ENCODE measurements around the gene AP1G2. TPM values are rescaled to one million over a fixed set of nuclear protein-coding genes. Genes with fewer than 3 reads are reported as not detected.
A peak's percentile ranks its signal among the peaks of the same experiment; 100 is the strongest.

AP1G2 gene
- total RNA-seq, 4 donors from 2014 or later, result 175 to 369 (median 341) TPM

DNA sequence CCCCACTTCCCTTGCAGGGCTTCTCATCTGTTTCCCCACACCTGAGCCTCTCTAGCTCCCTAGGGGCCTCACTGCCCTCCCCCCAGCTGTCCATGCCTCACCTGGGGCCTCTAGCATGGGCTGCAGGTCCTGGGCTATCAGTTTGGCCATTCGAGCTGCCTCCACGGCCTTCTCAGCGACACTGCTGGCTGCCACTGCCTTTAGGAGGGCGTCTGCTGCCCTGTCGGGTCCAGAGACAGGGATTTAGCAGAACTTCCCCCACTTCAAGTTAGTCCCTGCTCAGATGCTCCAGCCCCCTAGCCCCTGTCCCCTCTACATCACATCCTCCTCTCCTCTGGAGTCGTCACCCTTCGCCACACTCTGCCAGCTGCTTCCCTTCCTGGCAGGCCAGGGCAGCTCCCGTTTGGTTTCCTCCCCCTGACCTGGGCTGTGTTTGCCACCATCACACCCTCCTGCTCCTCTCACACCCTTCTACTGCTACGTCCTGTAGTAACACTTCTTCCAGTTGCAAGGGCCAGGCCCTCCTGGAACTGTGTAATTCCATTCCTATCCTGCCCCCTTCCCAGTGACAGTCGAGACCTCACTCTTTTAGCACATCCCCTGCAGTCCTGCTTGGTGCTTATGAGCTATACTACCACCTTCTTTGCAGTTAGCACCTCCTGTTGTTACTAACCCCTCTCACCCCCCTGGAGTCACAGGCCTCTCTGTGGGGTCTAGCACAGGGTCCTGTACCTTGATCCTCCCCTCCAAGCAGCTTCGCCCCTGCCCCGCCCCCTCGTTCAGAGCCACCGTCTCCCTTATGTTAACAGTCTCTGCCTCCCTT is 4.3 kb upstream of the AP1G2 start:
- Histone ChIP-seq H3K27me3 (peaks cover 0 to 14% of the 10 kb centered on the region in 2 donors), H3K36me3 (no peaks in the 10 kb centered on the region)
- TF ChIP-seq, protein P1, sequence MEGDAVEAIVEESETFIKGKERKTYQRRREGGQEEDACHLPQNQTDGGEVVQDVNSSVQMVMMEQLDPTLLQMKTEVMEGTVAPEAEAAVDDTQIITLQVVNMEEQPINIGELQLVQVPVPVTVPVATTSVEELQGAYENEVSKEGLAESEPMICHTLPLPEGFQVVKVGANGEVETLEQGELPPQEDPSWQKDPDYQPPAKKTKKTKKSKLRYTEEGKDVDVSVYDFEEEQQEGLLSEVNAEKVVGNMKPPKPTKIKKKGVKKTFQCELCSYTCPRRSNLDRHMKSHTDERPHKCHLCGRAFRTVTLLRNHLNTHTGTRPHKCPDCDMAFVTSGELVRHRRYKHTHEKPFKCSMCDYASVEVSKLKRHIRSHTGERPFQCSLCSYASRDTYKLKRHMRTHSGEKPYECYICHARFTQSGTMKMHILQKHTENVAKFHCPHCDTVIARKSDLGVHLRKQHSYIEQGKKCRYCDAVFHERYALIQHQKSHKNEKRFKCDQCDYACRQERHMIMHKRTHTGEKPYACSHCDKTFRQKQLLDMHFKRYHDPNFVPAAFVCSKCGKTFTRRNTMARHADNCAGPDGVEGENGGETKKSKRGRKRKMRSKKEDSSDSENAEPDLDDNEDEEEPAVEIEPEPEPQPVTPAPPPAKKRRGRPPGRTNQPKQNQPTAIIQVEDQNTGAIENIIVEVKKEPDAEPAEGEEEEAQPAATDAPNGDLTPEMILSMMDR (IDR thresholded peaks at IDR 0.05), result no peak
- no peak for TF ChIP-seq POLR2A (IDR thresholded peaks at IDR 0.05)

DNA sequence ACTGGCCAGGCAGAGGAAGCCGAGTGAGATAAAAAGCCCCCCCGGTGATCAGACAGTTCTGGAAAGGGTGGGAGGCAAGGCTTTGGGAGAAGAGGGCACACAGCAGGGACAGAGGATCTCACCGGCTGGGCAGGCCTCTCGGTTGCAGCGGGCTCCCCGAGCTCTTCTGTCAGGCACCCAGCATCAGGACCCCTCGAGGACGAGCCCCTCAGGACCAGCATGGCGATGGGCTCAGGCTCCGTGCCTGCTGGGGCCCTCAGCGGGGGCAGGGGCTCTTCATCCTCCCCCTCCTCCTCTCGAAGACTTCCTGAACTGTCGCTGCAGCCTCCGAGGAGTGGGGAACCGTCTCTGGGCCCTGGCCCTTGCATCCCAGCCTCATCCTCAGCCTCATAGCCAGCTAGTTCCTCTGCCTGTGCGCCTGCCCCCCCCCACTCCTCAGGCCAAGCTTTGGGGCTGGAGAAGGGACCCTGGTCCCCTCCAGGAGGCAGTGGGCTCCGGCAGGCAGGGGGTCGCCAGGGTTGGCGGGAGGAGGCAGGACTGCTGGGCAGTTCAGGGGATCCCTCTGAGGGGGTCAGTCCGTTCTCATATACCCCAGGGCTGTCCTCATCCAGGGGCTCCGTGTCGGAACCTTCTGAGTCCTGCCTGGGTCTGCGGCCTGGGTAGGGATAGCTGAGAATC is 3.4 kb upstream of the AP1G2 start:
- H3K27me3 ChIP-seq, result peaks cover 0 to 5% of the 10 kb centered on the region in 2 donors
- TF ChIP-seq, protein P1 (IDR thresholded peaks at IDR 0.05), result no peak
- TF ChIP-seq POLR2A (IDR thresholded peaks at IDR 0.05), result no peak

More for the DNA sequence above, 4.3 kb upstream of the AP1G2 start:
- no peak overlapping the region for H3K27ac ChIP-seq
- H3K9me3 ChIP-seq, result no peaks in the 10 kb centered on the region
- peaks cover 2 to 16% (median 7%) of the 10 kb centered on the region in 4 donors for H3K4me1 ChIP-seq
- no peak for DNase-seq
- no peak overlapping the region for H3K4me3 ChIP-seq

DNA sequence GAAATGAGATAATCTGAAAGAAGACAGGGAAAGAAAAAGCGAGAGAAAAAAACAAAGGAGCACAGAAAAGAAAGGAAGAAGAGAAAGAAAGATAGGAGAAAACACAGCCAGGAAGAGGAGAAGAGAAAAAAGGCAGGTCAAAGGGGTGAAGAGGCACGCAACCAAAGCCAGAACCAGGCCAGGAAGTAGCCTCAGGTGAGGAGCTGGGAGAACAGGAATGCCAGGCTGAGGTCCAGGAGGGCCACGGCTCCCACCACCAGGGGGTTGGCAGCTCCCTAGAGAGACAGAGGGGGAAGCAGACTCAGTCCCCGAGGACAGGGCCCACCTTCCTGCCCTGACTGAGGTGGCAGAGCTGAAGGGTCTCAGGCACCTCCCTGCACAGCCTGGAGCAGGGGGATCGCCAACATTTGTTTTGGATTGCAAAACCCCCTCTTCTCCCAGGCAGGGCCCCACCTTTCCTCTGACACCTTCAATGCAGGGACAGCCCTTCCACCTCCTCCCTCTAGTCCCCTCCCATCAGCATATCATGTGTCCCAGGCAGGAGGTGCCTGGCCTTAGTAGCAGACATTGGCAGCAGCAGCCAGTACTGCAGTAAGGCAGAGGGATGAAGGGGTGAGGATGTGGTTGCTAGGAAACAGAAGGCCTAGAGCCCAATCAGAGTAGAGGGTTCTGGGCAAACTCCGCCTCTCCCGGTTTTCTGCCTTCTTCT is 2.0 kb upstream of the AP1G2 start:
- no peaks in the 10 kb centered on the region for H3K9me3 ChIP-seq
- peaks cover 0 to 11% (median 6%) of the 10 kb centered on the region in 4 donors for H3K4me1 ChIP-seq
- H3K27me3 ChIP-seq, result no peaks in the 10 kb centered on the region
- DNase-seq, result peak in 1 of 3 donors; percentile 32
- no peak overlapping the region for H3K27ac ChIP-seq
- TF ChIP-seq, protein P1 (IDR thresholded peaks at IDR 0.05), result no peak
- no peak for TF ChIP-seq POLR2A (IDR thresholded peaks at IDR 0.05)
- H3K36me3 ChIP-seq, result peaks cover 0 to 16% (median 0%) of the 10 kb centered on the region in 3 donors
- H3K4me3 ChIP-seq, result no peak overlapping the region

More for the DNA sequence above, 3.4 kb upstream of the AP1G2 start:
- H3K27ac ChIP-seq, result no peak overlapping the region
- no peak overlapping the region for H3K4me3 ChIP-seq
- peaks cover under 1 to 11% (median 6%) of the 10 kb centered on the region in 4 donors for H3K4me1 ChIP-seq
- no peaks in the 10 kb centered on the region for H3K9me3 ChIP-seq
- peaks cover 0 to 3% (median 0%) of the 10 kb centered on the region in 3 donors for H3K36me3 ChIP-seq
- DNase-seq, result no peak

DNA sequence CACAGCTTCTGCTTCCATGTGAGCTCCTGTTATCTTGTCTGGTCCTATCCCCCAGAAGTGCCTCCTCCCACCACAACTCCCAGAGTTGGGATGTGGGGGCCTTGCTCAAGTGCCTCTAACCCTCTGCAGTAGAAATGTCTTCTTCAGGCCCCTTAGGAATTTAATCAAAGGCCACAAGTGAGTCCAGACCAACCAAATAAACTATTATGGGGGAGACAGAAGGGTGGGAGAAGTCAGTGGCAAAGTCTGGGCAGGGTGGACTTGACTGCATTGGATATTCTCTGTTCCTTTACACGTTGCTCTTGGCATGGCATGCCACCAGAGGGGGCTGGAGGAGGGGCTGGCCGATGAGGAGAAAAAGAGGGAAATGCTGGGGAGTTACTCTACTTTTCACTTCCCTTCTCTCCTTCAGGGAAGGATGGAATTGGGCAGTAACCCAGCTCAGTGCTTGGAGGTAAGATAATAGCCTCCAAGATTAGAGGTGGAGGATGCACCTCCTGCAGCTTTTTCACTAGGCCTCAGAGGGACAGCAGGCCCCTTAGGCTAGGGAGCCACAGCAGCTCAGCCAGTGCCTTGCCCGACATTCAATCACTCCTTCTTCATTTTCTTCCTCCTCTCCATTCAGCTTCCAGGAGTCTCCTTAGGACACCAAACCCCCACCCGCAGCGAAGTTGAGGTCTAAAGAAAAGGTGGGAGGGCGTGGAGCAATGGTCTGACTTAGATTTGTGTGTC is 1.2 kb upstream of the AP1G2 start:
- no peak overlapping the region for H3K27ac ChIP-seq
- peak in 2 of 3 donors; percentile 40 to 60 for DNase-seq
- no peaks in the 10 kb centered on the region for H3K9me3 ChIP-seq
- H3K4me1 ChIP-seq, result peaks cover 0 to 11% (median 6%) of the 10 kb centered on the region in 4 donors
- TF ChIP-seq, protein P1 (IDR thresholded peaks at IDR 0.05), result peak in 1 of 6 experiments; percentile 15
- no peak for TF ChIP-seq POLR2A (IDR thresholded peaks at IDR 0.05)
- no peak overlapping the region for H3K4me3 ChIP-seq
- H3K27me3 ChIP-seq, result no peaks in the 10 kb centered on the region
- H3K36me3 ChIP-seq, result peaks cover 0 to 23% (median 0%) of the 10 kb centered on the region in 3 donors

Measured in Peyer's patch (tissue), 4 donors.